SK-N-MC (cell line): ENCODE measurements around the gene CNTN2.

Experiments
- EZH2 ChIP-seq: fragments of 200-600 bp; sonication (generic); IDR thresholded peaks from one replicate; pipeline ENCODE4 v1.6.1; 2017; ENCODE audit warnings: antibody characterized with exemption
- POLR2AphosphoS5 ChIP-seq: IDR thresholded peaks from 2 replicates; pipeline ENCODE4 v1.6.1; 2012; ENCODE audit warnings: mild to moderate bottlenecking, low read depth, low read length, borderline replicate concordance

DNA sequence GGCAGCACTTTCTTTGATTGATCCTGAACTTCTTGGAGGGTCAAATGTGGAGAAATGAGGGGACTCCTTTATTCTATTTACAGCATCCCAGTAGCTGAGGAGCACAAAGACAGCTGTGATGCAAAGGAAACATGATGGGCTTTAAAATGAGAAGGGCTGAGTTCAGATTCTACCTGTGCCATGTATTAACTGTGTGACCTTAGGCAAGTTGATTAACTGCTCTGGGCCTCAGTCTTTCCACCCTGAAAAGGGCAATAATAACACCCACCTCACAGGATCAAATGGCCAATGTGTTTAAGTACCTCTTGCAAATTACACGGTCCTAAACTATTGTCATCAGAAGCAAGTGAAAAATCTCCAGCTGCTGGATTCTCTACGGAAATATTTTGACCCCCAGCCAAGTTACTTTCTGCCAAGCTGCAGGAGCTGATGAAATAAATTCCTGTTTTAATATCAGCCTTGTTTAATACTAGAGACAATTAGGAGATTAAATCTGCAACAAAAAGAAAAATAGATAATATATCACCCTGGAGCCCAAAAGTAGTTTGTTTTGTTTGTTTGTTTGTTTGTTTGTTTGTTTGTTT lies 25.5 kb downstream of the CNTN2 start:
- TF ChIP-seq EZH2 (no peak), POLR2AphosphoS5 (no peak)
